ENCODE data around the gene TTR.

GRCh38 chr18:31546476-31546875 is 45.2 kb upstream of the TTR start:
- TF ChIP-seq GABPA (IDR thresholded peaks at IDR 0.05 in 1 of 2, conservative IDR thresholded peaks at IDR 0.05 in 1 of 2) (no peak), YY1 (IDR thresholded peaks at IDR 0.05) (no peak), RXRA (IDR thresholded peaks at IDR 0.05) (no peak), CTCF (IDR thresholded peaks at IDR 0.05; ENCODE audit: low read depth, low read length, missing input control) (no peak), FOXA1 (IDR thresholded peaks at IDR 0.05) (no peak), NR2F2 (IDR thresholded peaks at IDR 0.05) (no peak), TAF1 (conservative IDR thresholded peaks at IDR 0.05) (no peak)
